Heart left ventricle (tissue), 13 donors: Measurements from ENCODE around the gene FAM124A.

Experiments
- CTCF ChIP-seq, 12 donors: fragments of 200-600 bp; sonication (generic) in 4 of 12; IDR thresholded peaks; one replicate each; pipeline versions ENCODE4 v1.5.0 to v1.8.0; 2018 to 2022; ENCODE audit warnings: antibody characterized with exemption in 12 of 12, mild to moderate bottlenecking in 5 of 12
- POLR2A ChIP-seq, 2 donors: fragments of 450-650 bp; IDR thresholded peaks; one replicate each; pipeline ENCODE4 v1.6.1; 2017; ENCODE audit warnings: antibody characterized with exemption in 2 of 2, mild to moderate bottlenecking in 2 of 2, moderate library complexity in 2 of 2
- donor health status: ischemic (EF 13 %, LVEDD 7.1; RV severe dilation, severe dysfunction).
- donor health status: DM: no; HTN: yes; CAD: no.
- donor health status: DM: no; HTN: no; CAD: no.
- donor health status: ischemic (EF 25% LVEDD 6.9; RV normal size, moderate dysfunction).
- donor health status: ischemic (EF 25% LVEDD 5.7; RV mildly dilated, moderate dysfunction).
- donor health status: ischemic (EF 35%, LVEDD 5.7; RV mildly dilated, moderate dysfunction).
- donor health status: nonischemic (EF 11% LVEDD 7.7; RV severe dilation, severe dysfunction).
- donor health status: DM: yes; HTN: yes; CAD: no.
- donor health status: PGD.
- donor health status: ischemic (EF 29% LVEDD 5.4; RV normal size, mild dysfunction).
- donor health status: nonischemic (EF 23%, LVEDD 6.1; RV moderate dilation, normal function).

GRCh38 chr13:51213173-51213728 is 8.9 kb upstream of the FAM124A start:
- TF ChIP-seq CTCF (IDR thresholded peaks at IDR 0.05) (no peak), POLR2A (IDR thresholded peaks at IDR 0.05) (no peak)
